Neural cell (in vitro differentiated cells): Measurements from ENCODE around the gene LINC00237. TPM values are rescaled to one million over a fixed set of nuclear protein-coding genes. Genes with fewer than 3 reads are reported as not detected.

Experiments used
- H2AFZ ChIP-seq: fragments of 200-600, 300-800 bp; sonication (generic), shearing (Covaris generic); 2 replicates; pipeline ENCODE4 v1.6.0; 2014; ENCODE audit warnings: low read depth, mild to moderate bottlenecking, antibody characterized with exemption, low read length, moderate library complexity
- H3F3A ChIP-seq: fragments of 200-600 bp; shearing (Covaris generic); 2 replicates; pipeline ENCODE4 v1.6.1; 2016; ENCODE audit warnings: mild to moderate bottlenecking, moderate library complexity, mixed read lengths, antibody characterized with exemption, low read length; ENCODE audit not compliant: insufficient read depth, poor library complexity, severe bottlenecking
- H3K27ac ChIP-seq: fragments of 200-600, 300-800 bp; sonication (generic), shearing (Covaris generic); 2 replicates; pipeline ENCODE4 v1.5.1; 2014; ENCODE audit warnings: mild to moderate bottlenecking, low read length, moderate library complexity
- H3K27me3 ChIP-seq: fragments of 300-800, 200-600 bp; sonication (generic), shearing (Covaris generic); 2 replicates; pipeline ENCODE4 v1.6.0; 2014; ENCODE audit warnings: mild to moderate bottlenecking, low read depth, low read length, moderate library complexity; ENCODE audit not compliant: insufficient read depth
- H3K36me3 ChIP-seq: fragments of 300-800, 200-600 bp; sonication (generic), shearing (Covaris generic); 2 replicates; pipeline ENCODE4 v1.5.1; 2014; ENCODE audit warnings: mild to moderate bottlenecking, antibody characterized with exemption, low read length, moderate library complexity; ENCODE audit not compliant: insufficient read depth
- H3K4me2 ChIP-seq: fragments of 300-800, 200-600 bp; sonication (generic), shearing (Covaris generic); 2 replicates; pipeline ENCODE4 v1.6.0; 2014; ENCODE audit warnings: mild to moderate bottlenecking, low read length
- H3K4me3 ChIP-seq: fragments of 300-800, 200-600 bp; sonication (generic), shearing (Covaris generic); 2 replicates; pipeline ENCODE4 v1.5.1; 2014; ENCODE audit warnings: mild to moderate bottlenecking, low read length, moderate library complexity
- H3K79me2 ChIP-seq: fragments of 200-600 bp; shearing (Covaris generic); replicated peaks from 2 replicates; pipeline ENCODE4 v1.6.0; 2014; ENCODE audit warnings: mild to moderate bottlenecking, low read length, moderate library complexity; ENCODE audit not compliant: insufficient read depth
- H3K9ac ChIP-seq: fragments of 300-800, 200-600 bp; sonication (generic), shearing (Covaris generic); 2 replicates; pipeline ENCODE4 v1.6.1; 2016; ENCODE audit warnings: mild to moderate bottlenecking, low read length, mixed read lengths
- H3K9me2 ChIP-seq: fragments of 200-600 bp; shearing (Covaris generic); 2 replicates; pipeline ENCODE4 v1.6.1; 2016; ENCODE audit warnings: mild to moderate bottlenecking, low read length, mixed read lengths; ENCODE audit not compliant: insufficient read depth
- H3K9me3 ChIP-seq: fragments of 200-600, 300-800 bp; sonication (generic), shearing (Covaris generic); 2 replicates; pipeline ENCODE4 v1.6.1; 2016; ENCODE audit warnings: mild to moderate bottlenecking, mixed run types, low read length, moderate library complexity, mixed read lengths
- H4K20me1 ChIP-seq: fragments of 200-600 bp; shearing (Covaris generic); 2 replicates; pipeline ENCODE4 v1.6.1; 2016; ENCODE audit warnings: mild to moderate bottlenecking, mixed run types; ENCODE audit not compliant: insufficient read depth
- CTCF ChIP-seq: fragments of 450-650 bp; IDR thresholded peaks from 2 replicates; pipeline ENCODE4 v1.5.1; 2014; ENCODE audit warnings: antibody characterized with exemption, mild to moderate bottlenecking, moderate library complexity; ENCODE audit not compliant: poor library complexity, severe bottlenecking
- EP300 ChIP-seq: fragments of 450-650 bp; conservative IDR thresholded peaks from 2 replicates; pipeline ENCODE4 v1.6.1; 2014; ENCODE audit warnings: antibody characterized with exemption, mild to moderate bottlenecking, moderate library complexity; ENCODE audit not compliant: poor library complexity, severe bottlenecking
- EZH2 ChIP-seq: fragments of 200-600, 300-800 bp; shearing (Covaris generic), sonication (generic); IDR thresholded peaks from 2 replicates; pipeline ENCODE4 v1.6.1; 2014; ENCODE audit warnings: antibody characterized with exemption, low read length, borderline replicate concordance, mild to moderate bottlenecking; ENCODE audit not compliant: insufficient read depth, poor library complexity, severe bottlenecking
- MXI1 ChIP-seq: fragments of 450-650 bp; conservative IDR thresholded peaks from 2 replicates; pipeline ENCODE4 v1.6.1; 2014; ENCODE audit warnings: antibody characterized with exemption, mild to moderate bottlenecking; ENCODE audit not compliant: poor library complexity, severe bottlenecking
- POLR2AphosphoS5 ChIP-seq: IDR thresholded peaks from 2 replicates; pipeline ENCODE4 v1.6.1; 2012
- RAD21 ChIP-seq: fragments of 450-650 bp; conservative IDR thresholded peaks from 2 replicates; pipeline ENCODE4 v1.6.1; 2014; ENCODE audit warnings: antibody characterized with exemption, mild to moderate bottlenecking, moderate library complexity
- REST ChIP-seq: IDR thresholded peaks from 2 replicates; pipeline ENCODE4 v1.6.1; 2012; ENCODE audit warnings: borderline replicate concordance
- SMC3 ChIP-seq: fragments of 450-650 bp; conservative IDR thresholded peaks from 2 replicates; pipeline ENCODE4 v1.6.1; 2014; ENCODE audit warnings: antibody characterized with exemption, mild to moderate bottlenecking, moderate library complexity; ENCODE audit not compliant: poor library complexity
- TAF1 ChIP-seq: IDR thresholded peaks from 2 replicates; pipeline ENCODE4 v1.6.1; 2012; ENCODE audit warnings: low read depth
- polyA plus RNA-seq: library from polyadenylated mRNA; depleted of rRNA; stranded (reverse); fragments of >200 nt; gene quantifications from 2 replicates; pipeline ENCODE4 v1.2.3, GENCODE V29; 2014

LINC00237 gene
- polyA plus RNA-seq, 1 donor from 2014 or later: not detected

GRCh38 chr20:21083825-21084325, 22.3 kb downstream of the LINC00237 start:
- H3K9me3 ChIP-seq: no peaks in the 10 kb centered on the region
- TF ChIP-seq EZH2 (no peak), CTCF (no peak), TAF1 (no peak), RAD21 (no peak), EP300 (no peak), REST (no peak), MXI1 (no peak), SMC3 (no peak)

GRCh38 chr20:21082584-21082983, 23.6 kb downstream of the LINC00237 start:
- Histone ChIP-seq H3K4me2 (no peak overlapping the region), H3F3A (no peaks in the 10 kb centered on the region), H3K27ac (no peak overlapping the region), H3K27me3 (peaks cover 7% of the 10 kb centered on the region), H3K9me2 (no peaks in the 10 kb centered on the region), H4K20me1 (no peaks in the 10 kb centered on the region), H3K4me3 (no peak overlapping the region), H2AFZ (no peak overlapping the region), H3K9ac (no peak overlapping the region), H3K79me2 (no peaks in the 10 kb centered on the region), H3K36me3 (no peaks in the 10 kb centered on the region), H3K9me3 (no peaks in the 10 kb centered on the region)
- TF ChIP-seq MXI1: no peak
- no peak for TF ChIP-seq EZH2
- TF ChIP-seq POLR2AphosphoS5: no peak
- TF ChIP-seq EP300: no peak
- no peak for TF ChIP-seq SMC3
- TF ChIP-seq RAD21: no peak
- no peak for TF ChIP-seq TAF1
- TF ChIP-seq CTCF: no peak

More at GRCh38 chr20:21083825-21084325, 22.3 kb downstream of the LINC00237 start:
- H3K9ac ChIP-seq: no peak overlapping the region
- no peak overlapping the region for H3K4me2 ChIP-seq
- H3K9me2 ChIP-seq: no peaks in the 10 kb centered on the region
- no peaks in the 10 kb centered on the region for H3F3A ChIP-seq
- H3K79me2 ChIP-seq: no peaks in the 10 kb centered on the region
- no peak overlapping the region for H3K4me3 ChIP-seq
- no peaks in the 10 kb centered on the region for H4K20me1 ChIP-seq
- H2AFZ ChIP-seq: no peak overlapping the region
- no peaks in the 10 kb centered on the region for H3K36me3 ChIP-seq
- peaks cover 12% of the 10 kb centered on the region for H3K27me3 ChIP-seq
- H3K27ac ChIP-seq: no peak overlapping the region
